Measurements from ENCODE around the gene KDELR3.

KDELR3 gene

GRCh38 chr22:38484244-38484643, 16.3 kb downstream of the KDELR3 start:
- no peak for DNase-seq (ENCODE audit: low read depth)

GRCh38 chr22:38485783-38486182, 17.9 kb downstream of the KDELR3 start:
- DNase-seq (ENCODE audit: low read depth) = no peak

GRCh38 chr22:38487946-38488345, 20.1 kb downstream of the KDELR3 start:
- DNase-seq (ENCODE audit: low read depth) = no peak

- no peak for DNase-seq (ENCODE audit: low read depth)
These were observed 21.2 kb downstream of the KDELR3 start for GRCh38 chr22:38489142-38489541.

- no peak for DNase-seq (ENCODE audit: low read depth)
These were observed 21.8 kb downstream of the KDELR3 start for GRCh38 chr22:38489561-38490145.

- no peak for DNase-seq (ENCODE audit: low read depth)
These were observed 22.6 kb downstream of the KDELR3 start for GRCh38 chr22:38490475-38490874.

- no peak for DNase-seq (ENCODE audit: low read depth)
These were observed 23.0 kb downstream of the KDELR3 start for GRCh38 chr22:38490915-38491314.

- no peak for DNase-seq (ENCODE audit: low read depth)
These were observed 23.9 kb downstream of the KDELR3 start for GRCh38 chr22:38491707-38492348.

- no peak for DNase-seq (ENCODE audit: low read depth)
These were observed 26.6 kb downstream of the KDELR3 start for GRCh38 chr22:38494498-38494897.

- no peak for DNase-seq (ENCODE audit: low read depth)
These were observed 27.0 kb downstream of the KDELR3 start for GRCh38 chr22:38494939-38495338.

- DNase-seq (ENCODE audit: low read depth) = no peak
These were observed 30.0 kb downstream of the KDELR3 start for GRCh38 chr22:38497869-38498268.

- DNase-seq (ENCODE audit: low read depth) = no peak
These were observed 34.1 kb downstream of the KDELR3 start for GRCh38 chr22:38501797-38502672.

GRCh38 chr22:38503021-38503420, 35.1 kb downstream of the KDELR3 start:
- no peak for DNase-seq (ENCODE audit: low read depth)

- DNase-seq (ENCODE audit: low read depth) = peak; percentile 39
These were observed 37.0 kb downstream of the KDELR3 start for GRCh38 chr22:38504731-38505540.

- peak; percentile 51 for DNase-seq (ENCODE audit: low read depth)
These were observed 37.7 kb downstream of the KDELR3 start for GRCh38 chr22:38505541-38506117.

GRCh38 chr22:38506118-38506962, 38.4 kb downstream of the KDELR3 start, which contains the start of gene DDX17:
Gene DDX17, minus strand, starts transcription at chr22:38506311.
- peak; percentile 89 for DNase-seq (ENCODE audit: low read depth)

- DNase-seq (ENCODE audit: low read depth) = no peak
These were observed 42.6 kb downstream of the KDELR3 start for GRCh38 chr22:38510416-38510970.

- no peak for DNase-seq (ENCODE audit: low read depth)
These were observed 45.2 kb downstream of the KDELR3 start for GRCh38 chr22:38513063-38513462.

GRCh38 chr22:38518620-38519019, 50.7 kb downstream of the KDELR3 start:
- DNase-seq (ENCODE audit: low read depth) = no peak

GRCh38 chr22:38519453-38520250, 51.8 kb downstream of the KDELR3 start:
- DNase-seq (ENCODE audit: low read depth) = no peak

Data from activated T-helper 9 cell treated with anti-CD3 and anti-CD28 coated beads, Interleukin-2, amount 50 U/mL, for 16 hours (primary cell).